Stimulated activated CD4-positive, alpha-beta T cell treated with anti-CD3 and anti-CD28 coated beads, Interleukin-12 subunit alpha, Interleukin-12 subunit beta, amount 100 ng/mL, for 24 hours (primary cell): ENCODE results near the gene CASQ2.

Source experiments
- DNase-seq, 2 experiments: peaks; one replicate each; pipeline ENCODE4 v3.0.0-alpha.2; 2020; ENCODE audit warnings: low read depth in 2 of 2

The CASQ2 gene

DNA sequence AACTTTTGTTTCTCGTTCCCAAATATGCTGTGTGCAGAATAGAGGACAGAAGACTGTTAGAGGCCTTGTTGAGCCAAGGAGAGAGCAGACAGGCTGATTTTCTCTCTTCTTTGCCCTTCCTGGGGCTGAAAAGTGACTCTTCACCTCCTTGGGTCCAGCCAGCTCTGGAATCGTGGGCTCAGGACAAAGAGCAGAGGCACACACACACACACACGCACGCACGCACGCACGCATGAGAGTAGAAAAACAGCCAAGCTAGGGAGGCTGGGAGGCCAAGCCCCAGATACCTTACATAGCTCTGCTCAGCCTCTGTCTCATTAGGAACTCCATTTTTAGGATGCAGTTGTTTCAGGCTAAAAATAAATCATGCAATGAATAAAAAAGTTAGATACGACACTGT, at the start of gene CASQ2:
TSS of gene CASQ2 (minus strand) at position 166 of the 400 bp plus-strand sequence. CDS start 173 bp downstream, outside the sequence.
- DNase-seq: no peak

DNA sequence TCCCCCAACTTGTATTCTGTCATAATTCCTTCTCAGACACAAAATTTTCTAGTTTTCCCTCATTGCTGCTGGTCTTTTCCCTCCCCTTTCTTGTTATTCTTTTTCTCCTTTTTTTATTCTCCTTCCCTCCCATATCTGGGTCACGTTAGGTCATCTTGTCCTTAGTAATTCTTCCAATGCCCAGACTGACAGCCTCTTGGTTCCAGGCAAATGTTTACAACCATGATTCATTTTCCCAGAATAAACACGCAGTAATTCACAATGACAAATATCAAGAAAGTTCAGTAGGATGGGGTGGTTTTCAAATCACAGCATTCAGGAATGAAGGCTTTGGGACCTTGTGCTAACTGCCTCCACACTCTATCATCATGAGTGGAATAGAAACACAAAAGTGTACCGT, 47.2 kb upstream of the CASQ2 start:
- DNase-seq: no peak

DNA sequence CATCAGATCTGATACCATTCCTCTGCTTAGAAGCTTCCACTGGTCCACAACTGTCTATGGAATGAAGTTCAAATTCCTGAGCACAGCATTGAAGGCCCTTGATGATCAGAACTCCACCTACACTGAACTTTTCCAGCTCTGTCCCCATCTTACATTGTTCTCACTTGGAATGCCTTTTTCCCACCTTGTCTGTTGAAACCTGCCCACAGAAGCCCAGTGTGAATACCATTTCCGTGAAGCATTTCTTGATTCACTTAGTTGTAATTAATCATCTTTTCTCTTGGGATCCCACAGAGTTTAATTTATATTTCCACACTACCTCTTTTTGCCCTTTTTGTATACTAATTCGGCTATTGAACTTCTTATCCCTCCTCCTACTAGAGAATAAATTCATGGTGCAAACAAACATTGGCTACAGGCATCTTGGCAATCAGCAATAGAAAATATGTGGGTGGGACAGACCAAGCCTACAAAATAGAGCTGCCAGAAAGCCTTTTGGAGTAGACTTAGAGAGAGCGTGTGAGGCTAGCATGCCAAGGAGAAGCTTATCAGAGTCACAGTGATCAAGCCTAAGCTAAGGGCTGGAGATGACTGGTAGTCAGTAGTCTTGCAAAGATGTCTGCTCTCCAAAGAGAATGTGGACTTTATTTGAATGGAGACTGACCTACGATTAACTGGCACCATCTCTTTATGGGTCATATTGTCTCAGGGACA, 46.3 kb upstream of the CASQ2 start:
- DNase-seq: no peak

DNA sequence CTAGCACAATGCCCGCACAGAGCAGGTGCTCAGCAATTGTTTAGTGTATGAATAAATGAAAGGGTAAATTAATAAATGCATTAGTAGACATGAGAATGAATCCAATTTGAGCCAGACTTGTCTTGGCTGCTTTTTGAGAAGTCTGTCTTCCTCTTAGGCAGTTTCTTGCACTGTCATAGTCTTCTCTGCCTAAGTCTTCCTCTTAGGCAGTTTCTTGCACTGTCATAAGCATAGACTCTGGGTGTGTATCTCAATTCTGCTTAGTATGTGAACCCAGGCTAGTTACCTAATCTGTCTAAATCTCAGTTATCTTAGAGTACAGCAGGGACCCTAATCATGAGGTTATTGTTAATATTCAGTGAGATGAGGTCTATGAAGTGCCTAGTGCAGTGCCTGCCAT, 45.2 kb upstream of the CASQ2 start:
- no peak for DNase-seq

DNA sequence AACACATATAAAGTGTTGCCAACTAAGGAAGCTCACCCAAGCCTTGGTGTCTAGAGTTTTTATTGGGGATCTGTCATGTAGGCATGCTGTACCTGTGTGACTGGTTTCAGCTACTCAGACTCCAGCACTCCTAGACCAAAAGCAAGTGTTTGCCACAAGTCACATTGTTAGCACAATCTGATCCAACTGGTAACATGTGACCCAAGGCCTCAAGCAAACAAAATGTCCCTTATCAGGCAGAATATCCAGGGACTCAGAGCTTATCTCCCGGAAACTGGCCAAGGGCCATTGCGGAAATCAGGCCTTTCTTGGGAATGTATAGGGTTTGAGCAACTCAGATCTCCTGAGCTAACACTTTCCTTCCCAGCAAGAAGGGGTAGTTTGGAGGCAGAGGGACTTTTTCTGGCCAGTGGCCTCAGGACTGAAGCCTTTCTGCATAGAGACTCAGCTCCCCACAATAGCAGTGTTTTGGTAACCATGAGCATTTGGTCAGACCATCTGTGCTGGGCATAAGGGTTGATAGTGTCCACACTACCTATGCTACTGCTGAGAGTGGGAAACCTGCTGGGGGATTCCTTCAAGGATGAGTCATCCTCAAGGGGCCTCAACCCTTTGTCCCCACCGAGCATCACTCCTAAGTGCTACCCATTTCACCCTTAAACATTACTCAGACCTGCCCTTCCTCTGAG, 42.8 kb upstream of the CASQ2 start:
- DNase-seq: no peak

DNA sequence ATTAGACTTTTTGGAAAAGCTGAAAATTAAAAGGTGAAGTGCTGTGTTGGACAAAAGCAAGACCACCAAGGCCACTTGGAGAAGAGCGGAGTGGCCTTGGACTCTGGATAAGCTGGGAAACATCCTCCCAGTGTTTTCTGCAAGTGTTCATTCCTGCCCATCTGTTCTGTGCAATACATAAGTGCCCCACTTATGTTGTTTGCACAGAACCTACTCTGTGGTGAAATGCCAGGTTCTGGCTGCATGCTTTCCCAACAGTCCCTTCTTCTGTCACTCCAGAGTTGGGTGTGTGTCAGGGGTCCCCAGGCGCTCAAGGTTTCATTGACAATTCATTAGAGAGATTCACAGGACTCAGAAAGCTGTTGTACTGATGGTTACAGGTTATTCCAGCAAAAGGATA, 42.1 kb upstream of the CASQ2 start:
- DNase-seq: no peak

DNA sequence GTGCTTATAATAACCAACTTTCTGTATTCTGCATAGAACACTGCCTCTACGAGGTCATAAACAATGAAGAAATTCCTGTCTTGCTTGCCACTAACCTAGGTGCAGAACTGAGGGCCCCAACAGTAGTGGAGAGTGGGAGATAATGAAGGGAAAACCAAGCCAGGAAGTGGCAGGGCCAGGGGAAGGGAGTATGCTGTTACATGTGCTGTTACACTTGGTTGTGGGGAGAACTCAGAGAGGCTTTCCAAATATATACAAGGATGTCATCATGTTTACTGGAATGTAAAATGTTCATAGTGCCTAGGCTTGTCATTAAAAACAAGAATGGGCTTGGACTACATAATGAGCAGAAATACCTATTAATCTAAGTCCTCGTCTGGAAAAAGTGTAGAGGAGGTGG, 41.3 kb upstream of the CASQ2 start:
- DNase-seq: no peak

DNA sequence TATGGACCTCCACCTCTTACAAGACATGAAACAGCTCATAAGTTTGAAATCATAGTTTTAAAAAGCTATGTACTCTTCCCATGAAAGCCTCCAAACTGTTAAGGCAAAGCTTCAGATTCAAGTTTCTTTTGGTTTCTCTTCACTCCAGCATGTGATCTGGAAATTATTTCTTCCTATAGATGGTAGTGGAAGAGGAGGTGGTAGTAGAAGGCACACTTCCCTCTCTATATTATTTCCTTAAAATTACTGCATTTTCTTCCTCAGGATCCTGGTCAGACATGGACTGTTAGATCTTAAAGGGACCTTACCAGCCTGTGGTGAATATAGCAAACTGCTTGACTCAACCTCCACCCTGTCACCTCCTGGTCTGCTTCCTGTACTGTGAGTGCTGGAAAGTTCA, 40.6 kb upstream of the CASQ2 start:
- no peak for DNase-seq

DNA sequence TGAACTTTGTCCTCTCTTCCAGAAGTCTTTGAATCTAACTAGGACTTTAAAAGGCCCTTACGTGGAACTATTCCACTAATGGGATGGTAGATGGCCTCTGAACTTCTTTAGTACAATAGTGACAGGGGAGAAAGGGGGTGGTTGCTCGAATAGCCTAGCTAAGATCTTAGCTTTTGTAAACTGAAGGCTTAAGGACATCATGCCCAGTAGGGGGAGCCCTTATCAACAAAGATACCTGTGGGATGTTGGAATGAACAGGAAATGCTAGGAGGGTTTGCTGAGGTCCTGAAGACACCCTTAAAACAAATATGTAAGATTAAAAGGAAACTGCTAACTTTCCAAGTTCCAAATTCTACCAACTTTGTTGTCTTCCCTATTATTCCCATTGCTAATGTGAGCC, 39.2 kb upstream of the CASQ2 start:
- DNase-seq: peak in 1 of 2 experiments; percentile 13

DNA sequence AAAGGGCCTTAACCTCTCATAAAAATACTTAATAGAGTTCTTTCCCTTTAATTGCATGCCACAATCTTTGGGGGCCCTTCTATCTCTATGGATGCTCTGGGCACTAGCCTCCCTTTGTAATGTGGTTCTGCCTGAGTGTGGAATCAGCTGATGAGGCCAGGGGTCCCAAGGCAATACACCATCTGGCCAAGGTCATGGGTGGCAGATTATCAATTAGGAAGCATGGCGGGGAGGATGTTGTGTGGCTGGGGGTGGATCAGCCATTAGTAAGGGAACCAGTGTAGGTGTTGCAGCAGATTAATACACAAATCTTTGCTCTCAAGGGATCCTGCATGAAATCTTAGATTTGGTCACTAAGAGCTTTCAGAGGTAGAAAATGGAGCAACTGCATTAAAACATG, 37.1 kb upstream of the CASQ2 start:
- no peak for DNase-seq

DNA sequence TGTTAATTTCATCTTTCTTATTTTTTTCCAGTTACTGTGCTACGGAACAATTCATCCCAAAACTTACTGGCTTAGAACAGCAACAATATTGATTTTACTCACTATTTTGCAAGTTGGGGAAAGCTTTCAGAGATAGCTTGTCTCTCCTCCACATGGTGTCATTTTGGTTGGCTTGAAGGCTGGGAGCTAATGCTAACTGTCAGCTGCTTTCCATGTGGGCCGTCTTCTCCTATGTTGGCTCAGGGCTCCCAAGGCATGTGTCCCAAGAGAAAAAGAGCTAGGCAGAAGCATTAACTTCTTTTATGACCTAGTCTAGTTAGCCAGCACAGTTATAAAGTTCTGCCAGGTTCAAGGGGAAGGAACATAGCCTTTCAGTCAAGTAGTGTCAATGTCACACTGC, 33.9 kb upstream of the CASQ2 start:
- DNase-seq: no peak

DNA sequence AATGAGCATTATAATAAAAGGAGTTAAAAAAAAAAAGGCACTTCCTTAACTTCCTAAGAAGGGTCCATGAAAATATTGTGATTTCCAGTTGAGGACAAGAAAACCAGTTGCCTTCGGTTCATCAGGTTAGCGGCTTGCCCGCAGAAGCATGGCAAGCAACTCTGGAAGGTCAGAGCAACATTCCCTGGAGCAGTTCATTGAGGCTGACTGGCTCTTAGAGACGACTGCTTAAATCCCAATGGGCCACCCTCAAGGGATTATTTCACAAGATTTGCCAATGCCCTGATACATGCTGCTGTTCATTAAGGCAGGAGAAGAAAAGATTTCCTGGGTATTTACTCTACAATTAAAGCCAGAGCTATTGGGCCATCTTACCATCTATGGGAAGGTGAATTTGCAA, 29.0 kb upstream of the CASQ2 start:
- no peak for DNase-seq

DNA sequence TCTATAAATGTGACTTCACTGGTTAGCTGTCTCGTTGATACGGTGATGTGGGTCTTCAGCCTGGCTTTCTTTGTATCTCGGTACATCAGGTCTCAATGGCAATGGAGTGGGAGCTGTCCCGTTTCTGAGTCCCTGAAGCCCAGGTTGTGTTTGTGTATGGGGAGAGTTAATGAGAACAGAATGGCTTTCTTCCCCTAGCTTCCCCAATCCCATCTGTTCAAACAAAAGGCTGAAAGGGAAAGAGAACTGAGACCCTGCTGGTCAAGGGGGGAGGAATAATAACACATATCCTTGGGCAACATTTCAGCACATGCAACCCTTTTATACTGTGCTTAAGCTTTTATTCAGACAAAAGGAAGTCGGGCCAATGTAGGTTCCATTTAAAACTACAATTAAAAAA, 28.4 kb upstream of the CASQ2 start:
- no peak for DNase-seq

DNA sequence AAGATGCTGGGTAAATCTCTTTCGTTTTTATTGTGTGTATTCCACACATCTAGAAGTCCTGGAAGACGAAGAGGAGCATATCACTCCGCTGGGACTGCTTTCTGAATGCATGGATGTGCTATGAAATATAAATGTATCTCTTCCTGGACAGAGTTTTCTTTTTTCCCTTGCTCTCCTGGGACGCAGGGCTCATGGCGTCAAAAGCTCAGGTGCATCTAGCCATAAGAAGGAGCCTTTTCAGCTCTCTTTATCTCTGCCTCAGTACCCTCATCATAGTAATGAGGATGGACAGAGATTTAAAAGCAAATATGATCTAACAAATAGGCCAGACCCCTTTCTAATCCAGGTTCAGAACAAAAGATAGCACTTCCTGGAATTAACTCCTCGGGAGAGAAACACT, 27.5 kb upstream of the CASQ2 start:
- DNase-seq: no peak

DNA sequence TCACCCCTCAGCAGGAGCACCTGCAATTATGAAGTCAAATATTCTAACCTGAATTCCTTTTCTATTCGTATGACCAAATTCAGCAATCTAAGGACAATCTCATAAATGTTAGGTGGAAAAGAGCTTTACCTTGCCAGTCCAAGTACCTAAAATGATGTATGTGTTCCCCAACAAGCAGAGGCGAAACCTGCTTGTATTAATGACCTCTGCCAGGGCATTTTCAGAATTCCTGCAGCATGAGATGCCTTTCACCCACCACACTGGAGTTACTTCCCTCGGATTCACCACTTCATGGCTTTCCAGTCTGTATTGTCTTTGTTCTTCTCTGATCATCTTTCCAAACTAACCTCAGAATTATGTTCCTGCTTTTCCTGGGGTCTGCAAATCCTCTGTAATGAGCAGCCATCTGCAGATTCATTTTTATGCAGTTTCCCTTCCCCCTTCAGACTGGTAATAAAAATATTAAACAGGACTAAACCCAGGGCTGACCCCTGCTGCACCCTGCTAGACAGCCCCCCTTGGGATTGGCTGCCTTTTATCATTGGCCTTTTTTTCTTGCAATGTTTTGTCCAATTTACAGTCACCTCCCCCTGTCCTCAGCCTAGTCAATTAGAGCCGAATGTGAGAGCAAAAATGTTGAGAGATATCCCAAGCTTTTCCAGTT, 26.6 kb upstream of the CASQ2 start:
- no peak for DNase-seq

DNA sequence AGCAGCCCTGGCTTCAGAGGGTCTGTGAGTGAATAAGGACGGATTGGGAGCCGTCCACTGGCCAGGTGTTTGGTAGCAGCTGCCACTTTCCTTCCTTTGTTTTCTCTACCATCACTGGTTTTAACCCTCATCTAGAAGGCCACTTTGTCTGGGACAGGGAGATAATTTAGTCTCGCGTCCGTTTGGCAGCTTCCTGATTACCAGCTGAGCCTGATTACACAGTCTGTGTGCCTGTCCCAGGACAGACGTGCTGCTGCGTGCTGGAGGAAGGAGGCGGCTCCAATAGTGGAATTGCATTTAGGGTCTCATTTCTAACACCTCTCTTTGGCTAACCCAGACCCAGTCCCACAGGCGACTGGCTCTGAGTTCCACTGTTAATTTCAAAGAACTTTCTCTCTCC, 24.6 kb upstream of the CASQ2 start:
- DNase-seq: no peak

DNA sequence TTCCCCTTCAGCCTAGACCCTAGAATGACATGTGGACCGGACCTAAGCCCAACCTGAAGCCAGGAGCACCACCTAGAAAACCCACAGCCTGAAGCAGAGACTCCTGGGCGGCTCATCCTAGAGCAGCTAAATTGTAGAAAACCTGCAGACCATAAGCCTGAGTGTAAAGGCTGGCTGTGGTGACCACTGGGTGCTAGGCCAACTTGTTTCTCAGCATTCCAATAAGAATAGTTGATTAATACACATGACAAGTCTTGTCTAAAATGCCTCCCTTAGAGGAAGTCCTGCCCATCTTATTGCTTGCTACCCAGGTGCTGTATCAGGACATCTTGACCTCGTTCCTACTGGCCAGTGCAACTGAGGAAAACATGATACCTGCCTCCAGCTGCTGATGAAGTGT, 23.3 kb upstream of the CASQ2 start:
- no peak for DNase-seq

DNA sequence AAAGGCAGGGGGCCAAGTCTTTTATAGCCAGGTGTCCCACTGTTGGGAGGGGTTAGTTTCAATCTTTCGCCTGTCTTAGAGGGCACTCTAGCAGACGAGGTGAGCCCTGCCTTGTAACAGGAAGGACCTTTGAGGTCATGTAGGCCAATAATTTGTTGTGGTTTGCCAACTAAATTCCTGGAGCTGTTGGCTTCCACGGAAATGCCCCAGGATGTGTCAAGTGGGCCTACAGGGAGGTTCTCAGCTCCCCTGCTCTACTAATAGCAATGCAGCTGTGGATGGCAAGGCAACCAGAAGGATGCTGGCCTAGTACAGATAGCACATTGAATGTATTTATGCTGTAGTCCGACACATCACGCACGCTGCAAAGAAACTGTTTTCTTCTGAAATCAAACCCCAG, 22.3 kb upstream of the CASQ2 start:
- DNase-seq: no peak

DNA sequence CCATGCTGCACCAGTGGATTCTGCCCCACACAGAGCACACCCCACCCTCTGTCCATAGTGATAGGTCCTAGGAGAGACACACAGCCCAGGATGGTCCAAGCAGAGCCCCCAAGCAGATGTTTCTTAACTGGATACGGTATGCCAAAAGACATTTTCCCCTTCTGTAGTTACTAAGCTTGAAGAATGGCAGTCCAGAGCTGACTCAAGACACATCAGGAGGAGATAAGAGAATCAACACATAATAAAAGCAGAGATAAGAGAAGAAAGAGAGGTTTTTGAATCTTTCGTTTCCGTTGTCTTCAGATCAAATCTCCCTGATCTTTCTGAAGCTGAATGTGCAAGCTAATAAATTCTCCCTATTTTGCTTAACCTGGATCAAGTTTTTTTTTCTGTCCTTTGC, 21.8 kb upstream of the CASQ2 start:
- DNase-seq: no peak

DNA sequence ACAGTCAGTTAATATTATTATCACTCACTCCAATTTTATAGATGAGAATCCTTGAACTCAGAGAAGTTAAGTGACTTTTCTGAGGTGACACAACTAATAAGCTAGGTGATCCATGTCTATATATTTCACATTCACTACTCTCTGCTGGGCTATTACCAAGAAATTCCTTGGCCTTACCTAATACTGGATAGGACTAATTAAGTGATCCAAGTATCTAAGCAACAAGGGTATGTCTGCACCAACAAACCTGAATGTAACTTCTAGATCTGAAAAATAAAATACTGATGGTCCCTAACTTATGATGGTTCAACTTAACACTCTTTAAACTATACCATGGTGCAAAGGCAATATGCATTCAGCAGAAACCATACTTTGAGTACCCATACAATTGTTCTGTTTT, 14.8 kb upstream of the CASQ2 start:
- no peak for DNase-seq

DNA sequence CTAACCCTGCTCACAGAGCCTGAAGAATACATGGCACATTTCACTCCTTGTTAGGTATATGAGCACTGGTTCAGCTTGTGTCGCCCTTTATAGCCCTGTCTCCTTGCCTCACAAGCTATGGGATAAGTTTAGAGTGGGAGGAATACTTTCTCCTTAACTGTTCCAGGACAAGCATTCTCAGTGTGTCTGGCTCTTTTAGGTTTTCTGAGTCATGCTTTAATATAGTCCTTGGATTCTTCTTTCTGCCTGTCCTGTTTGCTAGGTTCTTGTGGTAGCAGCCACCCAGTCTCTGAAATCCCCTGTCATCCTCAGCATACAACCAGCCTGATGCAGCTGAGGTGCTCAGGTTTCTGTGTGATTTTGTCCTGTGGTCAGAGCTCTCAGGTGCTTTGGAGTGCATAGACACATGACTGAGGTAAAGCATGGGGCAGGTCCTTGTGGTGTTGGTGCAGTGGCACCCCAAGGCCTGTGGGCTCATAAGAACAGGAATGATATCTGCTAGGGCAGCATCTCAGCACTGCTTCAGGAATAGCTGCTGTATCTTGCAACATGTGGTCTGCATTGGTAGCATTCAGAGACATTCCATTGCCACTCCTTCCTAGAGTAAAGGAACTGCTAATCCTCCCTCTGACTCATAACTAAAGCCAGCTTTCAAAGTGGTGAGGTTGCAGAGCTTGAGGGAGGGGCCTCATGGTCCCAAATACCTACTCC, 14.2 kb upstream of the CASQ2 start:
- no peak for DNase-seq

DNA sequence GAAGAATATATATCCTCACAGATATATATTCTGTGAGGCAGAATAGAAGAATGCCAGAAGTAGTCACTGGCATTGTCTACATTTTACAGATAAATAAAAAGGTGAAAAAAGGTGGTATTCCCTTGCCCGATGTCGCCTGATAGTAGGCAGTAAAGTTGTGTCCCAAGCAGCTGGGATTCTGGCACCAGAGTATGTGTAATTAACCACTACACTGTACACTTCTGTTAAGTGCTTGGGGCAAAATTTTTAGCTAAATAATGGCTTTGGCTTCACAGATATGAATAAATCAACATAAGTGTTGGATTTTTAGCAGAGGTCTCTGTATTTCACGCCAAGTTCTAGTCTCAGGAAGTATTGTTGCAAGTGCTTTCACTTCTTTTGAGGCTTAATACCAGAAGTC, 13.3 kb upstream of the CASQ2 start:
- no peak for DNase-seq

DNA sequence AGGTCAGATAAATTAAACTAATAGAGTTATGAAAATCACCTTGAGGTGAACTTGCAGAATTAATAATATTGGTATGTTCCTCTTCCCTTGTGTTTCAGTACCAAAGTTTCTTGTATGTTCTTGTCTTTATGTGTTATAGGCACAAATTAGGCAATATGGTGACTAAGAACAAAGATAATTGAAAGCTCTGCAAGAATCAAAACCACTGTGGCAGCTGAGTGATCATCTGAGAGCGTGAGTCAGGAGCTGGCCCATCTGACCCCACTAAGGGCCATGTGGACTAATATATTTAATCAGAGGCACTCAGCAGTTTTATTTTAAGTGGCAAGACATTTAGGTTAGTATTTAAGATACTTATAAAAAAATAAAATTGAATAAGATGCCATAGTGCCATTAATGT, 12.8 kb upstream of the CASQ2 start:
- DNase-seq: no peak
